Fibroblast of lung (primary cell): ENCODE data around the gene ATP10D. TPM values are rescaled to one million over a fixed set of nuclear protein-coding genes. Genes with fewer than 3 reads are reported as not detected.

ENCODE experiments used
- DNase-seq, 2 donors: peaks; one replicate each; pipeline versions ENCODE4 v3.0.0 to v3.0.0-alpha.2; 2010; ENCODE audit warnings: low read depth in 2 of 2
- H2AFZ ChIP-seq: 2 replicates; pipeline ENCODE4 v1.5.1; 2012; ENCODE audit warnings: low read length, control low read depth, inconsistent platforms
- H3K27ac ChIP-seq: 2 replicates; pipeline ENCODE4 v1.5.1; 2011; ENCODE audit warnings: low read length, control low read depth; ENCODE audit not compliant: insufficient read depth
- H3K27me3 ChIP-seq: 2 replicates; pipeline ENCODE4 v1.5.1; 2011; ENCODE audit warnings: mild to moderate bottlenecking, low read length; ENCODE audit not compliant: control insufficient read depth, insufficient read depth
- H3K36me3 ChIP-seq: 2 replicates; pipeline ENCODE4 v1.5.1; 2011; ENCODE audit warnings: low read length; ENCODE audit not compliant: control insufficient read depth, insufficient read depth
- H3K4me1 ChIP-seq: 2 replicates; pipeline ENCODE4 v1.5.1; 2011; ENCODE audit warnings: low read length; ENCODE audit not compliant: control insufficient read depth, insufficient read depth; ENCODE audit errors: extremely low read depth
- H3K4me2 ChIP-seq: 2 replicates; pipeline ENCODE4 v1.5.1; 2011; ENCODE audit warnings: low read length, control low read depth; ENCODE audit not compliant: insufficient read depth; ENCODE audit errors: extremely low read depth
- H3K4me3 ChIP-seq, 4 experiments: fragments of 200-600 bp in 1 of 4; sonication (generic) in 1 of 4; replicated peaks in 1 of 4; 2 replicates each; pipeline ENCODE4 v1.5.1; 2011 to 2016; ENCODE audit warnings: low read length in 4 of 4, low read depth in 3 of 4, mild to moderate bottlenecking in 3 of 4, control low read depth in 2 of 4, inconsistent platforms in 1 of 4, mixed read lengths in 1 of 4; ENCODE audit not compliant: insufficient read depth in 1 of 4; ENCODE audit errors: control extremely low read depth in 1 of 4
- H3K79me2 ChIP-seq: 2 replicates; pipeline ENCODE4 v1.5.1; 2012; ENCODE audit warnings: mild to moderate bottlenecking, low read length, inconsistent platforms; ENCODE audit not compliant: control insufficient read depth, insufficient read depth
- H3K9ac ChIP-seq: 2 replicates; pipeline ENCODE4 v1.5.1; 2011; ENCODE audit warnings: mild to moderate bottlenecking, low read length, control low read depth; ENCODE audit not compliant: insufficient read depth
- H3K9me3 ChIP-seq: 2 replicates; pipeline ENCODE4 v1.5.1; 2012; ENCODE audit warnings: low read depth, low read length; ENCODE audit not compliant: control insufficient read depth, insufficient read depth
- H4K20me1 ChIP-seq: 2 replicates; pipeline ENCODE4 v1.5.1; 2011; ENCODE audit warnings: low read length; ENCODE audit not compliant: control insufficient read depth, insufficient read depth; ENCODE audit errors: extremely low read depth
- CTCF ChIP-seq, 2 donors: IDR thresholded peaks in 1 of 2; conservative IDR thresholded peaks in 1 of 2; 1 replicate in 1 of 2; 2 replicates in 1 of 2; pipeline ENCODE4 v1.5.1; 2011 to 2012; ENCODE audit warnings: low read length in 2 of 2, control low read depth in 1 of 2, inconsistent platforms in 1 of 2, low read depth in 1 of 2, mild to moderate bottlenecking in 1 of 2
- EZH2 ChIP-seq: IDR thresholded peaks from 2 replicates; pipeline ENCODE4 v1.5.1; 2012; ENCODE audit warnings: low read length, control low read depth, mild to moderate bottlenecking; ENCODE audit errors: missing control alignments
- polyA plus RNA-seq, 2 donors: library from polyadenylated mRNA; depleted of rRNA in 1 of 2; stranded (reverse) in 1 of 2; unstranded in 1 of 2; fragments of >200 nt; gene quantifications; 2 replicates each; pipeline ENCODE4 v1.2.1, GENCODE V29; 2011 to 2012; ENCODE audit warnings: missing spikeins in 1 of 2
- total RNA-seq: library from RNA; depleted of rRNA; stranded (reverse); fragments of >200 nt; gene quantifications from 2 replicates; pipeline ENCODE4 v1.2.1, GENCODE V29; 2014

Gene ATP10D
- total and polyA plus RNA-seq, 2 donors (not counting 1 experiment from before 2014, with no cell fraction given): 24.6 to 40.8 TPM

GRCh38 chr4:47488706-47489105 lies 3.6 kb downstream of the ATP10D start:
- H3K27me3 ChIP-seq: no peaks in the 10 kb centered on the region
- no peak overlapping the region for H3K4me2 ChIP-seq
- peaks cover 2% of the 10 kb centered on the region for H3K4me1 ChIP-seq
- peaks cover 18% of the 10 kb centered on the region for H3K79me2 ChIP-seq
- no peaks in the 10 kb centered on the region for H3K36me3 ChIP-seq
- H2AFZ ChIP-seq: no peak overlapping the region
- TF ChIP-seq CTCF (conservative IDR thresholded peaks at IDR 0.05 in 1 of 2, IDR thresholded peaks at IDR 0.05 in 1 of 2; ENCODE audit: low read depth in 1 of 2, low read length in 2 of 2) (no peak), EZH2 (no peak)
- no peaks in the 10 kb centered on the region for H3K9me3 ChIP-seq
- DNase-seq: no peak
- H3K9ac ChIP-seq: no peak overlapping the region
- no peak overlapping the region for H3K27ac ChIP-seq
- H4K20me1 ChIP-seq: no peaks in the 10 kb centered on the region
- H3K4me3 ChIP-seq: no peak overlapping the region

GRCh38 chr4:47490550-47490949 lies 5.5 kb downstream of the ATP10D start:
- H3K79me2 ChIP-seq: peaks cover 18% of the 10 kb centered on the region
- DNase-seq: peak; percentile 35 to 58
- H3K27ac ChIP-seq: no peak overlapping the region

More at GRCh38 chr4:47490550-47490949, 5.5 kb downstream of the ATP10D start:
- H3K4me2 ChIP-seq: no peak overlapping the region
- H2AFZ ChIP-seq: no peak overlapping the region
- no peak overlapping the region for H3K9ac ChIP-seq
- H3K27me3 ChIP-seq: no peaks in the 10 kb centered on the region
- no peaks in the 10 kb centered on the region for H4K20me1 ChIP-seq
- H3K4me1 ChIP-seq: no peaks in the 10 kb centered on the region
- no peaks in the 10 kb centered on the region for H3K36me3 ChIP-seq
- no peak overlapping the region for H3K4me3 ChIP-seq
- no peaks in the 10 kb centered on the region for H3K9me3 ChIP-seq
- TF ChIP-seq CTCF (conservative IDR thresholded peaks at IDR 0.05 in 1 of 2, IDR thresholded peaks at IDR 0.05 in 1 of 2; ENCODE audit: low read depth in 1 of 2, low read length in 2 of 2) (peak; percentile 33 to 46), EZH2 (no peak)
